Endothelial cell of hepatic sinusoid (primary cell): Measurements from ENCODE around the gene LDLRAD3.

Source experiments
- in situ Hi-C: cut with HindIII; loops from 2 replicates; pipeline ENCODE4 v1.10.0; 2017; ENCODE audit warnings: low sequenced_read_pairs

Gene LDLRAD3

DNA sequence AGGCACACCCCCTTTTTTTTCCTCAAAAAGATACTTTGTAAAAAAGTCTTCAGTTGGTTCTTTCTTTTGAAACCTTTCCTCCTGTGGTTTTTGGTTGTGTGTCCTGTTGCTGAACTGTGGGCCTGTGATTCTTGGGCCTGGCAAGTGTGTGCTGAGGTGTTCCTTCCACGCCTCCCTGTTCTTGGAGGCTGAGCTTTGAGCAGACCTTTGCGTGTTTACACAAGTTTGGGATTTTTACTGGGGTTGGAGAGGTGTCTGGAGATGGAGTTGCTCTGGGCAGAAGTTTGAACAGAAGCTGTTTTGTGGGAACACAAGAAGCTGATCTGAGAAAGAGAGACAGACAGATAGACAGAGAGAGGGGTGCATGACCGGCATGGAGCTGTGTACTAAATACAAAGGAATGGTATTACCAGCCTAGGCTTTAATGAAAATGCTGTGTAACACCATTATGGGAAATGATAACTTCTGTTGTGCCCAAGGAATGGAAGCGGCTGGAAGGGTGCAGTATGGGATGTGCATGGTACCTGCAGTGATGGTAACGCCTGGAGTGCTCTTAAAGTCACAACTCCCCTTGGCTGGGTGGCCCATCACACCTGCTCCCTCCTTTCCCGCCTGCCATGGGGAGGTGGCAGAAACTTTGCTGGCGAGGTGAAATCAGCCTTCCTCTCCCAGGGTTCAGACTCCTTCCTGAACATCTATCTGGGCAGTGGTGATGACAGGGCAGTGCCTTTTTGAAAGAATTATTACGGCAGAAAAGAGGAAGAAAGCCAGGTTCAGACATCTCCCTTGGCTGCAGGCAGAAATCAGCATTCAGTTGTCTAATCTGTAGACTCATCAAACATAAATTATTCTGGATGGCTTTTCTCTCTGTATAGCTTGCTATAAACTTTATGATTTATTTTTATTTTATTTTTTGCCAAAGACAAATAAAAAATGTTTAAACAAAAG, 70.4 kb downstream of the LDLRAD3 start:
- in situ Hi-C loops, result no loop called here

DNA sequence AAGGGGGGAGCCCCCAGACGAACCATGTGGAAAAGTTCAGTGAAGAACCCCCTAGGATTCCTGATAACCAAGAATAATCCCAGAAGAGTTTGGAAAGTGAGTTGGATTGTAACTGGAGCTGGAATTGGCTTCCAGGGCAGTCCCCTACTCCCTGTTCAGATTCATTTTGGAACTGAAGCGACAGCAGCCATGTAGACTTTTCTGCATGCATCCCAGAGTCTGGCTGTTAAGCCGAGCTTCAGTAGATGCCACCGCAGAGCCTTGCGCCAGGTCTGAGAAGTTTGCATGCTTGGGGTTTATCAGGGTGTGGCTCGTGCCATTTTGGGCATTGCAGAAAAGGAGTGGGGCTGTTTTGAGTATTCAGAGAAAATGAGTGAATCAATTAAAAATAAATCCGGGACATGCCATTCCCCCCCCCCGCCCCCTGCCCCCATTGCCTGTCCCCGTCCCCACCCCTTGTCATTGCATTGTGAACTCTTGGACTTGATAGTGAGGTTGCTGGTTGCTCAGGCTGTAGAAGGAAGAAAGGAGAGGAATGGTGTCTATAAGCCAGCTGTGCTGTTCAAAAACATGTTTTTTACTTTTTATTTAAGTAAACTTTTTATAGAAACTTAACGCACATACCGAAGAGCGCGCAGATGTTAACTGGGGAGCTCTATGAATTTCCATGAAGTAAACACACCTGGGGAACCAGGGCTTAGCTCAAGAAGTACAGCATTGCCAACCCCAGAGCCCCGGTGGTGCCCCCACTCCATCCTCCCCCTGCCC, 71.2 kb downstream of the LDLRAD3 start:
- in situ Hi-C loops, result no loop called here

DNA sequence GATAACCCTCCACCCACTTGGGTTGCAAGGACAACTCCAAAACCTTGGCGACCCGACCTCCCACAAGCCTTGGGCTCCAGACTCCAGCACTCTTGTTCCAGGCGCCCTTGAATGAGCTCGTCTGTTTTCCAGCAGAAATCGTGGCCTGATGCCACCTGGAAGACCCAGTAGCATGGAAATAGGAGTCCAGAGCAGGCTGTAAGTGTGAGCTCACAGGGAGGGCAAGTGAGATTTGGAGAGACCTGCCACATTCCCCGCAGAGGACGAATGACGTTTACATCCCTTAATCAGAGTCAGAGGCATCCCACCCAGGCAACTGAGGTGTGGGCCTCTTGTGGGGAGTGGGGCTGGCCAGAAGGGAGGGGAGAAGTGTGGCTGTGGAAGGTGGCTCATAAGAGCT, 71.9 kb downstream of the LDLRAD3 start:
- in situ Hi-C loops, result no loop called here

DNA sequence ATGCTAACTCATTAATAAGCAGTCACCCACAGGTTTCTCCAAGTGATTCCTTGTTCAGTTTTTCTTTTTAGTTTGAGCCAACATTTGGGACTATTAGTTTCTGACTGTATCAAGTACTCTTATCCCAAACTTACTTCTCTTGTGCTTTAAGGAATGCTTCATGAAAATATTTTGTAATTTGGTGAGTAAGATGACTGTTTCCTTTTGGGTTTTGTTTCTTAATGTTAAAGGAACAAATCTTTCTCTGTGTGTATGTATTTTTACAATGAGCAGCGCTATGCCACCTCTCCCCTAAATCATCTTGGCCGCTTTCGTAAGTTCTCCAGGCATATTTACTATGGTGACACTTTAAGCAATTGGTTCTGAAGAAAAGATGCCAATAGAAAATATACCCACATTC, 72.4 kb downstream of the LDLRAD3 start:
- in situ Hi-C loops, result no loop called here

DNA sequence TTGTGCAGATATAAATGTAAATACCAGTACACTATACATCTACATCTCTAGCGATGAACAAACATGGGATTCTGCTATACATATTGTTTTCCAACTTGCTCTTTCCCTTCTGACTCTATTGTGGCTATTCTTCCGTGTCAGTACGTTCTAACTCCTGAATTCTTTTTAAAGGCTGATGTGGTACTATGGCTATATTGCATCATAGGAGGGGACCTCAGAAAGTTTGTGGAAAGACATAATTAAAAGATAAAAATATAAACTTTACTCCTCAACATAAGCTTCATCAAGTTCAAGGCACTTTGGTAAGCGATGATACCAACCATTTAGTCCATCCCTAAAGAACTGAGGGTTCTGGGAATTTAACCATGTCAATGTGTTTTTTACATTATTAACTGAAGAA, 72.8 kb downstream of the LDLRAD3 start:
- in situ Hi-C loops, result no loop called here

DNA sequence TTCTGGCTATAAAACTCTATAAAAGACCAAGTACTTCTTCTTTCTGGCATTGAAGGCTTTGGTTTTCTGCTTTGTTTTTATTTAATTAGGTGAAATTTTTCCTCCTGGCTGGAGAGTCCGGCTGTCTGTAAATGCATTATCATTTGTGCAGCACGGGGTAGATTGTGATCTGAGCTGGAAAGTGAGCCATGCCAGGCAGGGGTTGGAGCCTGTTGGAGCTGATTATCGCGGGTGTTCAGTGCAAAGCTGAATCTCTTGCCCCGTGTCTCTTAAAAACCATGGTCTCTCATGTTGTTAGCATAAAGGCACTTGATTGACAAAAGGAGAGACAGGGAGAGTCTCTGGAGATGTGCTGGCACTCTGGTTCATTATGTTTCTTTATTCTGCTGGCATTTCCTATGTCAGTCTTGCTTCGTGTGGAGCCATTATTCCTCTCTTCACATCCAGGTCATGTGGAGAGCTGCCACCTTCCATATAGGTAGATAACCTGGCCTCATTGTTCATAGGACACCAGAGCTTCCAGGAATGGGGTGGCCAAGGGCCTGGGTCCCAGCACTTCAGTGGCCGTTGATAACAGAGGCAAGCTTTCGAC, 75.2 kb downstream of the LDLRAD3 start:
- in situ Hi-C loops, result no loop called here

DNA sequence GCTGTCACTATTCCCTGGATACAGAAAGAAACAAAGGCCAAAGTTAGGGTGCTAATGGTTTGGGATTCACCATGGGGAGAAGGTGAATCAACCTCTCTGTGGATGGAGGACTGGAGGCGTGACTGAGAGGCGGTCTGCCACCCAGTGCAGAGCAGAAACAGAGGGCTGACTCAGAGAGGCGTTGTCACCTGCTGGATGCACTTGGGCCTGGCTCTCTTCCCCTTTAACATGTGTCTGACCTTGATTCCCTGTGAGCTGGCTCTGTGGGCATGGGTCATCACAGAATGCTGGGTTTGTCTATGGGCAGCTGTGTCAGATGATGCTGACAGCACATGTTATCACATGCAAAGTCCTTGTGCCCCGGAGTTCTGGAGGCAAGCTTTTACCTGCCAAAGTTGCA, 75.9 kb downstream of the LDLRAD3 start:
- in situ Hi-C loops, result no loop called here

DNA sequence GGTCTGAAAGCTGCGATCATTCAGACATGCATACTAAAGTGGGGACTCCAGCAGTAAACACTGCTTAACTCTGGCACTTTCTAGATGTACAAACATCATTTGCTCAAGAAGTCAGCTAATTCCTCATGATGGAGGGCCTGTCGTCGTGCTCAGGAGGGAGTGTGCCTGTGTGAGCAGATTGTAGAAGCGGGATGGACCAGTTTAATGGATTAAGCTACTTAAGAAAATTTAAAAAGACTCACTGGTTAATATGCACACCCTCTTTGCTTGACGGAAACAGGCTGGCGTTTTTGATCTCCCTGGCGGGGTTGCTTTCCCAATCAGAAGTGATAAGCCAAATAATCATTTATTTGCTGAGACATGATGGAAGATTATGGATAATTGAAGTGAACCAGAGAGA, 79.0 kb downstream of the LDLRAD3 start:
- in situ Hi-C loops, result no loop called here

DNA sequence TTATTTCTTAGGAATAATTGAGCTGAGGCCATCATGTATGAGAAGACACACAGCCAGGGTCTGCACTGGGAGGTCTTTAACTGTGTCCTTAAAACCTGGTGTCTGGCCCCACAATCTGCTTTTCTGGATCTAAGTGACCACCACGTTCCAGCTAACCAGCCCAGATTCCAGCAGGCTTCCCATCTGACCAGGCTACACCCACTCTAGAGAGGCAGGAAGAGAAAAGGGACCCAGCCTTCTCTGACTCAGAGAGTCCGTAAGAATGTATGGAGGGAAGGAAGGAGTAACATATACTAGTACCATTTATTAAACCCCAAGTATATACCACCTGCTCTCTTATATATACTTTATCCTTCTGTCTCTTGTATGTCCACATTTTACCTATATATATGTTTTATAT, 80.1 kb downstream of the LDLRAD3 start:
- in situ Hi-C loops, result no loop called here

DNA sequence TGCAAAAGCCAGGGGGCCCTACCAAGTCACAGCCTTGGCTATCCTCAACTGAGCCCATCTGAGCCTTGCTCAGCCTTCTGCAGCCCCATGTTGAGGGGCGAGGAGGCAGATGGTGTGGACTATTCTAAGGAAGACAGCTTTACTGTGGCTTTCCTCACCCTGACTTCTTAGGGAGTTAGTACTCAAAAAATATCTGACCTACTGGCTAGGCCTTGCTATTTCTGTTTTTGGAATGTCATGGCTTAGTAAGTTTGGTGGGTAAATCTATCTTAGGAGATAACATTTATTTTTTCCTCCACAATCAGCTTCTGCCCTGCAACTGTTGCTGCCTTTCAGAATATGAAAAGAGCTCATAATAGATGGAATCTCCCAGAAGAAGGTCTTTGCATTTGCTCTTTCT, 80.9 kb downstream of the LDLRAD3 start:
- in situ Hi-C loops, result no loop called here

DNA sequence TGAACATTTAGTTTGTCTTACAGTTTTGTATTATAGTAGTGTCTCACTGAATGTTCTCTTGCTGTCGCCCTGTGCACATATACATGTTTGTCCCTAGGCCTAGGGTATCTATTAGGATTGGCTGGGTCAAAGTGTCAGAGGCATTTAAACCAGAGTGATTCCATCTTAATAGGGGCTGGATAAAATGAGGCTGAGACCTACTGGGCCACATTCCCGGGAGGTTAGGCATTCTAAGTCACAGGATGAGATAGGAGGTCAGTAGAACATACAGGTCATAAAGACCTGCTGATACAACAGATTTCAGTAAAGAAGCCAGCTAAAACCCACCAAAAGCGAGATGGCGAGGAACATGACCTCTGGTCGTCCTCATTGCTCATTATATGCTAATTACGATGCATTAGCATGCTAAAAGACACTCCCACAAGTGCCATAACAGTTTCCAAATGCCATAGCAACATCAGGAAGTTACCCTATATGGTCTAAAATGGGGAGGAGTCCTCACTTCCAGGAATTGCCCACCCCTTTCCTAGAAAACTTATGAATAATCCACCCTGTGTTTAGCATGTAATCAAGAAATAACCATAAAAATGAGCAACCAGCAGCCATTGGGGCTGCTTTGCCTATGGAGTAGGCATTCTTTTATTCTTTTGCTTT, 82.6 kb downstream of the LDLRAD3 start:
- in situ Hi-C loops, result no loop called here

DNA sequence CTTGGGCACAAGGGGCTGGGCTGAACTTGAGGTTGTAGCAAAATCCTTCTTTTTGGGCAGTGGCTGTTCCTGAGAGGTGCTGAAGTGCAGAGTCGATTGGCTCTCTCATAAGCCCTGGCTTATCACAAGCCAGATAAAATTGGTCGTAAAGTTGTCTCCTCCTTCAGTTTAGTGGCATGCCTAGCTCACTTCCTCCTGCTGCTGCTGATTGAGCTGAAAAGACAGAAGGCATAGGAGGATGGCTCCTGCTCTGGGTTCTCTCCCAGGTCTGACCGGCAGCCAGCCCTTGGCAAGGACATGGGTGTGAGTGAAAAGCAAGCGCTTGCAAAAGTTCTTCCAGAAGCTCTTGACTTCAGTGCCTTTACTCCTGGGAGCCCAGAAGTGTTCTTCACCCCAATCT, 83.9 kb downstream of the LDLRAD3 start:
- in situ Hi-C loops, result no loop called here

DNA sequence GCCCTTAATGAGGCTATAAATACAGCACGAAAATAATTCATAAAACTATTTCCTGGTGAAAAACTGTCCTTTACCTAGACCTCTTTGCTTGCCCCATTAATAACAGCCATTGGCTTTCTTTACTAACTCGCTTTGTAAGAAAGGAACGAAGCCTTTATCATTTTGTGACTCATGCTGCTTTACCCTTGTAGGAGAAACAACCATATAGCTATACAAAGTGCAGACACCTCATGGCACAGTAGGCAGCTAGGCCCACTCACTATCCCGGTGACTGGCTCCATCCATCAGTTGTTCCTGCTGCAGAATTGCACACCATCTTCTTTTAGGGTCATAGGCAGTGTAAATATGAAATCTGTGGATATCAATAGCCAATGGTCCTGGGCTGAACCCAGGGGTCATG, 85.8 kb downstream of the LDLRAD3 start:
- in situ Hi-C loops, result no loop called here

DNA sequence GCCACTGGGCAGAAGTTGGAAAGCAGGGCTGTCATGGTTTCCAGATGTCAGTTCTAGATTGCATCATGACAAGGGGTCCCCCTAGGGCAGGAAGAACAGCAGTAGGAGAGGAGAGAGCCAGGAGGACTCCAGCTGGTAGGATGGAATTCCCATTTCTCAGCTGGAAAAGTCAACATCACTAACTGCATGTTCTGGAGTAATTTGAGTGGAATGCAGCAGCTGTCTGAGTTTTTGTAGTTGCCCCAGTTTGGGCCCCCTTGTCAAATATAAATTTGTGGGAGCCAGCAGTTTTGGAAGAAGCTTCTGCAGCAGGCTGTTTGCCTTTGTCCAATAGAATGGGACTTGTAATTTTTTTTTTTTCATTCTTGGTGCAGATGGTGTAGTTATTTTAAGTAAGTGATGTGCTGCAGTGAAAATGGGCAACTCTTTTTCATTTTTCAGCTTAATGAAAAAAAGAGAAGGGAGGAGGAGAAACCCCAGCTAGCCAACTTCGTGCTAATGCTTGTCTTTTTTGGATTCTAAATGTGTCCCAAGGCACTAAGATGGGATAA, 86.9 kb downstream of the LDLRAD3 start:
- in situ Hi-C loops, result no loop called here

DNA sequence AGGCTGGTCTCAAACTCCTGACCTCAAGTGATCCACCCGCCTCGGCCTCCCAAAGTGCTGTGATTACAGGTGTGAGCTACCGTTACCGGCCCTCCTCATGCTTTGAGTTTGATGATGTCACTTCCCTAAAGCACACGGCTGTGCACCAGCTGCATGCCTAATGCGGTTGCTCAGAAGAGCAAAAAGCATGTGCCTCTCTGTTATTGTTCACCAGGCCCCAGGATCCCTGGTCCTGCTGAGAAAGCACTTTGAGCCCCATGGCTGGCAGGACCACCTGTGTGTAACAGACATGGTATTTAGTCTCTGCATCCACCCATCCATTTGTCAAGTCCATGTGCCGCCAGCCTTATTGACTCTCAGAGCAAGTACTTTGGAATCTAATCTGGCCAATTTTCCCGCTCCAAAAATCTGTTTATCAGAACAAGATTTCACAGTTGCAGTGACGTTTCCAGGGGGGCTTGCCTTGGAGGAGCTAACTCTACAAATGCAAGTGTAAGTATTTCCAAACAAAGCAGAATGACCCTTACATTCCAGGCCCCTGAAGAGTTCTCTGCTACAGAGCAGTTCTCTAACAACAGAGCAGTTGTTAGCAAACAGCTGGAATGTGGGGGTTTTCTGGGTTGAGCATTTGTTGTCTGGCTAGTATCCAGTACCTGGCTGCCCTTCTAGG, 89.4 kb downstream of the LDLRAD3 start:
- in situ Hi-C loops, result no loop called here

DNA sequence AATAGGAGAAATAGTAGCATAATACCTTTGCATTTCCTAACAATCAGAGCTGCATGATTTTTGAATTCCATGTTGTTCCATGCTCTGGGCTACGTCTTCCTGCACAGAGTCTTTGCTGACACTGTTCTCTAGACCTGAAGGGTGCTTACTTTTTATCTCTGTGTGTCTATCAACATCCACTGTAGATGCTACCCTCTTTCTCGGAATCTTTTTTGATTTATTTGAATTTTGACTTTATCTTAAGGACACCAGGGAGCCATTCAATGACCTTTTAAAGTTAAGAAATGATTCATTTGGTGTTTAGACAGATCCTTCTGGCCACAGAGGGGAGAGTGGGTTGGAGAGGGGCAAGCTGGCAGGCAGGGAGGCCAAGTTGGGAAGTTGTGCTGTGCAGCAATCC, 90.1 kb downstream of the LDLRAD3 start:
- in situ Hi-C loops, result no loop called here

DNA sequence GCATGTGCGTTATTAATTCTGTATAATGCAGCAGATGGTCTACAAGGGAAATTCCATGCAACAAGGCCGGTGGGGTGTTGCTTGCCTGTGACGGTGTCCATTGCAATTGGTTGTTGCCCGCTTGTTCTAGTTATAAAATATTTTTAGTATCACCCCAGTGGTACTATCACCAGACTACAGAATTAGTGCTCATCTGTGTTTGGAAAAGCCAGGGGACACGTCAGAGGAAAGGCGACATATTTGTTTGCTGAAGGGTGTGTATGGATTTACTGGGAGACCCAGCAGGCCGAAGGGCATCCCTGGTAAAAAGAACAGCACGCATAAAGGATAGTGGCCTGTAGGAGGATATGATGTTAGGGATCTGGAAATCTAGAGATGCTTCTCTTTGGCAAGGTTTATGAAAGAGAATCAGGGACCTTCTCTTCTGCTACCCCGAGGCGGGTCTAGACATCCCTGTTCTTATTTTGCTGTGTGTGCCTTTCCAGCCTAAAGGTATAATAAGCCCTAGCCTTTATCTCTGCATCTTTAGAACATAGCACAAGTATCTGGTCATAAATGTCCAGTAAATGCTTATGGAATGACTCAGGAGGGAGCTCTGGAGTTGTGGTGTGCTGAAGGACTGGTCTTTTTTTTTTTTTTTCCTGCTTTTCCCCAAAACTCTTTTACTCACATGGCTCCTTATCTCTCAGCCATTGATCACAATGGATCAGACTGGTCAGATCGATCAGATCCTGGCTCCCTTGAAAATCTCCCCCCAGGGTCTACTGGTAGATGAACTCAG, 90.9 kb downstream of the LDLRAD3 start:
- in situ Hi-C loops, result no loop called here

DNA sequence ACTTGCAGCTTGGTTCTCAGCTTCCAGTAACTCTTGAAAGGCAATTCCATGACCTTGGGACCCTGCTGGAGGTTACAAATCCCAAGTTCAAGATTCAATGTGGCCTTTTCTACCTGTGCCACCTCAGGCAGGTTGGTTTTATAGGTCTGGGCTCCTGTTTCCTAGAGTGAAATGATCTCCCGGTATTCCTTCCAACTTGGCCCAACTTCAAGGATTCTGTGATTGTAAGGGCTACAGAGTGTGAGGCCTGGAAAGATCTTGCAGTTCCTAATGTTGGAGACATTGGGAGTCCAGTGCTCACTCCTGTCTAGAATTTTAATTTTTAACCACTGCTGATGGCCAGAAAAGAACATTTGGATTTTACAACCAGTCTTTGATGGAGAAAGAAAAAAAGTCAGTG, 91.6 kb downstream of the LDLRAD3 start:
- in situ Hi-C loops, result no loop called here

DNA sequence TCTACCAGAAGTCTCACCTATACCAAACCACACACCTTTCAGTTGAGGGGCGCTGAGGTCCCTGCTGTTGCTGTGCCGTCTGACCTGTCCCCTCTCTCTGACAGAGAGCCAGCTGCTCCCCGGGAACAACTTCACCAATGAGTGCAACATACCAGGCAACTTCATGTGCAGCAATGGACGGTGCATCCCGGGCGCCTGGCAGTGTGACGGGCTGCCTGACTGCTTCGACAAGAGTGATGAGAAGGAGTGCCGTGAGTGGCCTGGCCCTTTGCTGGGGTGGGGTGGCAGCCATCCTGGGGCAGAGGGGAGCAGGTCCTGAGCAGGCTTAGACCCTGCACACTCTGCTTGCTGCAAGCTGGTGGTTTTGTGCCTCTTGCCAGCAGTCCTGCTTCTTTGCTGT, 92.1 kb downstream of the LDLRAD3 start:
- in situ Hi-C loops, result no loop called here

DNA sequence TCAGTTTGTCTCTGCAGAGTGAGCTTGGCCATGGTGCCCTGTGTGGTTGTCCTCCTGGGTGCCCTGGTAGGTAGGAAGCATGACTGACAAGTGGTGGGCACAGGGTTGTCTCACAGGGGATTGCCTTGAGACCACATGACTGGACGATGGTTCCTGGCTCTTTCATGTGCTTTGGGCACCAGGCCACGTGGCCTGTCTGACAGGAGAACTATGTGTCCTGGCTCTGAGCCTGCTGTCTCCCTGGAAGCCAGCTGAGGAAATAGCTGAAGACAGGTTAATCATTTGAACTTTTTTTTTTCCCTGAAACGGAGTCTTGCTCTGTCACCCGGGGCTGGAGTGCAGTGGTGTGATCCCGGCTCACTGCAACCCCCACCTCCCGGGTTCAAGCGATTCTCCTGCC, 93.2 kb downstream of the LDLRAD3 start:
- in situ Hi-C loops, result no loop called here
